ENCODE data around the gene PRKCQ.

PRKCQ gene

GRCh38 chr10:6562221-6562620 is 17.9 kb downstream of the PRKCQ start:
- TF ChIP-seq CTCF (IDR thresholded peaks at IDR 0.05; ENCODE audit: low read depth, low read length): no peak
- H3K4me3 ChIP-seq (ENCODE audit: low read depth, low read length): no peak overlapping the region

GRCh38 chr10:6561552-6561951 is 18.5 kb downstream of the PRKCQ start:
- H3K4me3 ChIP-seq (ENCODE audit: low read depth, low read length): no peak overlapping the region

GRCh38 chr10:6558759-6559461 is 21.2 kb downstream of the PRKCQ start:
- H3K4me3 ChIP-seq (ENCODE audit: low read depth, low read length): no peak overlapping the region
- no peak for TF ChIP-seq CTCF (IDR thresholded peaks at IDR 0.05; ENCODE audit: low read depth, low read length)

More at GRCh38 chr10:6561552-6561951, 18.5 kb downstream of the PRKCQ start:
- no peak for TF ChIP-seq CTCF (IDR thresholded peaks at IDR 0.05; ENCODE audit: low read depth, low read length)

DNA sequence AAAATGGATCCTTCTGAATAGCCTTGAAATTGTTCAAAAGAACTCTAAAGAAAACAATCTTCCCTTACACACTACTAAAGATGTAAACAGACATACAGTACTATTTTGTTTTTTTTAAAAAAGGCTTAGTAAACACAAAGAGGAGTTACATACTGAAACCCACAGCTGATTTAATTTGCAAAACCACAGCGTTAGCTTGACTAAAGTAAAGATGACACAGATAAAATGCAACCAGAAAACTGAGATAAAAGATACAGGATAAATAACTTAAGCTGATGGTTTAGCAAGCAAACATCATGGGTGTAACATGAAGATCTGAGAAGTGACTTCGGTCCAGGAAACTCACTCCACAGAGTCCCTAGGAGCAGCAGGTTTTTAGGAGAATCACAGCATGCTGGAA is 21.8 kb downstream of the PRKCQ start:
- no peak for TF ChIP-seq CTCF (IDR thresholded peaks at IDR 0.05; ENCODE audit: low read depth, low read length)

DNA sequence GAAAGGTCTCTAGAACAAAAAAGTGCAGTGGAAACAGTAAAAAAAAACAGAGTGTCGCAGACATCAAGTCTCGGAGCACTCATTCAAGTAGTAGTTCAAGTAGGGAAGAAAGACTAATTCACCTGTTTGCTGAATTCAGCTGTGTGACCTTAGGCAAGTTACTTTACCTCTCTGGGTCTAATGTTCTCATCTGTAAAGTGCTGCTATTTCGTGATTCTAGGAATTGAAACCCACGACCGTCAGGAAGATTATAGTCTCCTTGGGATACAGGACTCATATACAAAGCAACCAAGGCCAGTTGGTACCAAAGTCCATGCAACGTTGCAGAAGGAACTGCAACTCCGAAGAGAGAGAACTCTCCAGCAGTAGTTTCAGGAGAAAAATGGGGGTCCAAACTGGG is 26.1 kb downstream of the PRKCQ start:
- H3K4me3 ChIP-seq (ENCODE audit: low read depth, low read length): no peak overlapping the region
- TF ChIP-seq CTCF (IDR thresholded peaks at IDR 0.05; ENCODE audit: low read depth, low read length): no peak

More for the DNA sequence above, 21.8 kb downstream of the PRKCQ start:
- H3K4me3 ChIP-seq (ENCODE audit: low read depth, low read length): no peak overlapping the region

DNA sequence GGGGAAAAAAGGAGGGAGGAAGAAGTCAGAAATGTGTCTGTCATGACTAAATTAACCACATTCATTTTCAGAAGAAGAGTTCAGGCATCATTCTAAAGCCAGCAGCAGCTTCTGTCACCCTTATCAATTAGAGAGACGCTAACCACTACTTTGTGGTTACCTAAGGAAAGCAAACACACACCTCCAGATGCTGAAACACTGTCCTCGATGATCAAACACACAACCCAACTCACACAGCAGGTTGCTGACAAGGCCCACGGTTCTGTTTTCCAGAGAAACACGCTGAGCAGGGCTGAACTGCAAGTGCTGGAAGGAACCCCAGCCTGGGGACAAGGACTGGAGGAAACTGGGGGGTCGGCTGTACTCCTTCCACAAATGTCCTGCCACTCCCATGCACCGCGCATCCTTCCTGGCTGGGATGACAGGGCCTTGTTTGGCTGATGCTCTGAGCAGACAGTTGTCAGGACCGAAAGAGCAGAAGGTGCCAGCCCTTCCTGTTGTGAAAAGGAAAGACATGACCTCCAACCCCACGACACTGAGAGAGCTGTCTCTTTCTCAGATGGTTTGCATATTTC is 36.6 kb downstream of the PRKCQ start:
- H3K4me3 ChIP-seq (ENCODE audit: low read depth, low read length): no peak overlapping the region

More for the DNA sequence above, 36.6 kb downstream of the PRKCQ start:
- TF ChIP-seq CTCF (IDR thresholded peaks at IDR 0.05; ENCODE audit: low read depth, low read length): no peak
